Measurements from ENCODE around the gene RASAL3.

GRCh38 chr19:15453091-15453578, 11.2 kb downstream of the RASAL3 start:
- TF ChIP-seq CTCF (conservative IDR thresholded peaks at IDR 0.05; ENCODE audit: low read depth, low read length) (no peak), EZH2 (IDR thresholded peaks at IDR 0.05; ENCODE audit: borderline replicate concordance, low read depth, low read length, poor library complexity, severe bottlenecking) (no peak)

All from A673 (cell line).